Endodermal cell (in vitro differentiated cells): Measurements from ENCODE around the gene GNB1L. TPM values are rescaled to one million over a fixed set of nuclear protein-coding genes. Genes with fewer than 3 reads are reported as not detected.

Experiments used
- DNase-seq: peaks from one replicate; pipeline ENCODE4 v3.0.0-alpha.2; 2017
- H3K27ac ChIP-seq: 2 replicates; pipeline ENCODE4 v1.5.1; 2013; ENCODE audit warnings: mild to moderate bottlenecking, low read depth, low read length, moderate library complexity
- H3K27me3 ChIP-seq: 2 replicates; pipeline ENCODE4 v1.6.1; 2013; ENCODE audit warnings: mild to moderate bottlenecking, low read length, moderate library complexity; ENCODE audit not compliant: insufficient read depth, control insufficient read depth, poor library complexity, severe bottlenecking
- H3K36me3 ChIP-seq: 2 replicates; pipeline ENCODE4 v1.7.0; 2013; ENCODE audit warnings: mild to moderate bottlenecking, low read length, moderate library complexity; ENCODE audit not compliant: control insufficient read depth, insufficient read depth
- H3K4me1 ChIP-seq: one replicate; pipeline ENCODE4 v1.7.0; 2013; ENCODE audit warnings: low read length; ENCODE audit not compliant: control insufficient read depth, insufficient read depth
- H3K4me3 ChIP-seq: 2 replicates; pipeline ENCODE4 v1.5.1; 2013; ENCODE audit warnings: mild to moderate bottlenecking, low read length, moderate library complexity
- H3K9ac ChIP-seq: 2 replicates; pipeline ENCODE4 v1.6.1; 2013; ENCODE audit warnings: mild to moderate bottlenecking, low read length, moderate library complexity; ENCODE audit not compliant: poor library complexity, severe bottlenecking; ENCODE audit errors: extremely low read depth
- H3K9me3 ChIP-seq: 2 replicates; pipeline ENCODE4 v1.6.1; 2013; ENCODE audit warnings: mild to moderate bottlenecking, low read length, moderate library complexity; ENCODE audit not compliant: control insufficient read depth
- H3K27ac Mint-ChIP-seq: 2 replicates; pipeline ENCODE4 v1.8.0; 2020; ENCODE audit warnings: mixed read lengths
- H3K27me3 Mint-ChIP-seq: 2 replicates; pipeline ENCODE4 v1.8.0; 2021; ENCODE audit warnings: mild to moderate bottlenecking, mixed read lengths; ENCODE audit not compliant: insufficient read depth
- H3K36me3 Mint-ChIP-seq: 2 replicates; pipeline ENCODE4 v1.8.0; 2020; ENCODE audit warnings: low read depth, mixed read lengths
- H3K4me1 Mint-ChIP-seq: 2 replicates; pipeline ENCODE4 v1.8.0; 2020; ENCODE audit warnings: mixed read lengths
- H3K4me3 Mint-ChIP-seq: 2 replicates; pipeline ENCODE4 v1.8.0; 2020; ENCODE audit warnings: mild to moderate bottlenecking, moderate library complexity, mixed read lengths
- H3K9me3 Mint-ChIP-seq: 2 replicates; pipeline ENCODE4 v1.8.0; 2020; ENCODE audit warnings: mild to moderate bottlenecking, mixed read lengths
- WGBS, 2 experiments: methylation state at CpG; one replicate each; pipeline versions ENCODE4 v1.1.5 to v1.1.7; 2013; ENCODE audit warnings: missing lambda C conversion rate in 2 of 2, mixed read lengths in 1 of 2; ENCODE audit not compliant: insufficient coverage in 1 of 2, insufficient read length in 1 of 2; 5-methylcytosine and 5-hydroxymethylcytosine counted together
- total RNA-seq, 2 donors: library from RNA; stranded (reverse); fragmentation: NEBNext Ultra II Directional in 1 of 2; extraction: Animal tissue kit (Norgen Biotek cat#: 25700) in 1 of 2; gene quantifications; 2 replicates in 1 of 2; 3 replicates in 1 of 2; pipeline ENCODE4 v1.2.1, GENCODE V29; 2021
- TF ChIP-seq, protein P1 (sequence below): fragments of 200-600 bp; sonication (generic); conservative IDR thresholded peaks from 2 replicates; pipeline ENCODE4 v1.5.0; 2021; ENCODE audit warnings: antibody characterized with exemption, mild to moderate bottlenecking

Gene GNB1L
- total RNA-seq, 2 donors from 2014 or later: 9.5 to 12.2 TPM

DNA sequence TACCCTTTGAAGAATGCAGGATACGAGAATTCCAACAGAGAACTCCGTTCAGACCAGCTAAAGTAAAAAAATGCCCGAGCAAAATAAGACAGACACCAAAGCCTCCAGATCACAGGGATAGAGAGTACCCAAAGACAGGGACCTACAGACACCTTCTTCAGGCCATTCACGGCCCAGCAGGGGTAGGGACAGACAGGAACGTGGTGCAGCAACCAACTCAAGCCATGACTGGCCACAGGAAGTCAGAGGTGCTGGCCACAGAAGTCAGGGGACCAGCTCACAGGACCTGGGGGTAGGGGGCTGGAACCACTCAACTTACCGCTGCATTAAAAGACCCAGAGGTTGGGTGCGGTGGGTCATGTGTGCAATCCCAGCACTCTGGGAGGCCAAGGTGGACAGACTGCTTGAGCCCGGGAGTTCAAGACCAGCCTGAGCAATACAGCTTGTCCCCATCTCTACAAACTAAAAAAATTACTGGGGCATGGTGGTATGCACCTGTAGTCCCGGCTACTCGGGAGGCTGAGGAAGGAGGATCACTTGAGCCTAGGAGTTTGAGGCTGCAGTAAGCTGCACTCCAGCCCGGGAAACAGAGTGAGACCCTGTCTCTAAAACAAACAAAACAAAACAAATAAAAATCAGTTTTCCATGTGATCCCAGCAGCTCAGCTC lies 47.0 kb upstream of the GNB1L start:
- H3K27ac Mint-ChIP-seq: no peak overlapping the region
- DNase-seq: peak; percentile 60
- 93 to 95% methylated on average over 10 to 11 of the region's 11 CpGs for WGBS, 2 experiments

DNA sequence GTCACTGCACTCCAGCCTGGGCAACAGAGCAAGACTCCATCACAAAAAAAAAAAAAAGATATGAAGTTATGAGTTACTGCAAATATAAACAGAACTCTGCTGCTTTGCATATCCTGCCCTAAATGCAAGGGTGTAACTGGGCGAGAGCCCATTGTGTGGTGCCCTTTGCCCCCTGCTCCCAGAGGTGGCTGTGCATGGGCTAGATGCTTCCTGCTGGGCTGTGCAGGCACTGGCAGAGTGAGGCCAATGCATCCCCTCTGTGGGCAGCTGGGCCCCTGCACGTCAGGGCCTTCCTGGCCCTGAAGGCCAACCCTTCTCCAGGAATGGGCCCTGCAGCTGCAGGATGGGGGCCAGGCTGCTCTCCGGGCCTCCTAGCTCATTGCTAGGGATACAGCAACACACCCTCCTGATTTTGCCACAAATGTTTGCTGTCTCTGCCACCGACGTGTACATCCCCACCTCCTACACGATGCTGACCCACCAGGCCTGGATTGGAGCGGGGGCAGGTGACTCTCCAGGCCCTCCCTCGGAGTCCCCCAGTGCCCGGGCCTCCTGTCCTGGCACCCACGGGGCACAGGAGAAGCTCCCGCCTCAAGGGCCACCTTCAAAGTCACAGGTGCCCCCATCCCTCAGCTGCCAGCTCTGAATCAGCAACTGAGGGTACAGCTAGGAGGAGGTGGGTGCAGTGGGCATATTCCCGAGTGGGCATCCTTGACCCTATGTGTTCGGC lies 46.2 kb upstream of the GNB1L start:
- Mint-ChIP-seq H3K27ac (no peak overlapping the region), H3K27me3 (no peaks in the 10 kb centered on the region), H3K9me3 (no peaks in the 10 kb centered on the region), H3K4me3 (no peak overlapping the region), H3K36me3 (no peaks in the 10 kb centered on the region), H3K4me1 (peaks cover 9% of the 10 kb centered on the region)
- Histone ChIP-seq H3K27ac (no peak overlapping the region), H3K9me3 (no peaks in the 10 kb centered on the region), H3K9ac (no peak overlapping the region), H3K4me3 (no peak overlapping the region), H3K36me3 (no peaks in the 10 kb centered on the region), H3K27me3 (no peaks in the 10 kb centered on the region), H3K4me1 (peaks cover 4% of the 10 kb centered on the region)
- 92 to 97% methylated on average over 5 to 13 of the region's 13 CpGs for WGBS, 2 experiments
- TF ChIP-seq, protein P1, sequence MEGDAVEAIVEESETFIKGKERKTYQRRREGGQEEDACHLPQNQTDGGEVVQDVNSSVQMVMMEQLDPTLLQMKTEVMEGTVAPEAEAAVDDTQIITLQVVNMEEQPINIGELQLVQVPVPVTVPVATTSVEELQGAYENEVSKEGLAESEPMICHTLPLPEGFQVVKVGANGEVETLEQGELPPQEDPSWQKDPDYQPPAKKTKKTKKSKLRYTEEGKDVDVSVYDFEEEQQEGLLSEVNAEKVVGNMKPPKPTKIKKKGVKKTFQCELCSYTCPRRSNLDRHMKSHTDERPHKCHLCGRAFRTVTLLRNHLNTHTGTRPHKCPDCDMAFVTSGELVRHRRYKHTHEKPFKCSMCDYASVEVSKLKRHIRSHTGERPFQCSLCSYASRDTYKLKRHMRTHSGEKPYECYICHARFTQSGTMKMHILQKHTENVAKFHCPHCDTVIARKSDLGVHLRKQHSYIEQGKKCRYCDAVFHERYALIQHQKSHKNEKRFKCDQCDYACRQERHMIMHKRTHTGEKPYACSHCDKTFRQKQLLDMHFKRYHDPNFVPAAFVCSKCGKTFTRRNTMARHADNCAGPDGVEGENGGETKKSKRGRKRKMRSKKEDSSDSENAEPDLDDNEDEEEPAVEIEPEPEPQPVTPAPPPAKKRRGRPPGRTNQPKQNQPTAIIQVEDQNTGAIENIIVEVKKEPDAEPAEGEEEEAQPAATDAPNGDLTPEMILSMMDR: no peak
- DNase-seq: no peak

More for the DNA sequence above, 47.0 kb upstream of the GNB1L start:
- Histone ChIP-seq H3K4me3 (no peak overlapping the region), H3K36me3 (no peaks in the 10 kb centered on the region), H3K9ac (no peak overlapping the region), H3K27me3 (no peaks in the 10 kb centered on the region), H3K9me3 (no peaks in the 10 kb centered on the region), H3K4me1 (peaks cover 4% of the 10 kb centered on the region), H3K27ac (peak overlapping the region; percentile 70)
- H3K4me3 Mint-ChIP-seq: no peak overlapping the region
- H3K4me1 Mint-ChIP-seq: peaks cover 11% of the 10 kb centered on the region
- H3K27me3 Mint-ChIP-seq: no peaks in the 10 kb centered on the region
- TF ChIP-seq, protein P1: no peak
- peaks cover 2% of the 10 kb centered on the region for H3K36me3 Mint-ChIP-seq
- no peaks in the 10 kb centered on the region for H3K9me3 Mint-ChIP-seq

DNA sequence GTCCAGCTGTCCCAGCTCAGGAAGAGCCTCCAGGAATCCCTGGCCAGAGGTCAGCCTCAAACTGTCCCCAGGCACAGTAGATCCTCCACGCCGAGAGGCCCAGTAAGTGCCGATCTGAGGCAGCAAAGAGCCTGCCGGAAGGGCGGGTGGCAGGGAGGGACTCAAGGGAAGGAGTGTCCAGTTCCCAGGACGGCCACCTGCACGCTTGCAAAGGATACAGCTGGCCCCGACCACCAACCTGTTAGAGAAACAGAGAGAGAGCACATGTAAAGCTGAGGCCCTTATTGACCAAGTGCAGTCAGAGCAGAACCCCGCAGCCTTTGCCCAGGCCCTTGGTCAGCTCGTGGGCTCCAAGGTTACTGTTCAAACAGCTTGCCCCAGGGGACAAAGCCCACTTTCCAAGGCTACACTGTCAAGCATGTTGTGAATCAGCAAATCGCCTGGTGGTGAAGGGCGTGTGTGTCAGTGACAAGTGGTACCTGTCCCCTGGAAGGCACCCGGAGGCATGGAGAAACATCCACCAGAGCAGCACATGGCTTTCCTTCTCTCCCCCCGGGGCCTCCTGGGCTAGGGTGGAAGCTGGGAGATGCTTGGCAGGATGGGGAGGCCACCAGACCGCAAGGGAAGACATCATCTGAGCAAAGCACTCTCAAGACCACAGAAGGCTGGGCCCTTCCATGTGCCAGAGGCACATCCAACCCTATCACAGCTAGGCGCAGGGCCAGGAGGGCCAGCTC lies 44.3 kb upstream of the GNB1L start:
- no peak for DNase-seq
- H3K27me3 ChIP-seq: peaks cover 4% of the 10 kb centered on the region
- Mint-ChIP-seq H3K4me1 (peaks cover 6% of the 10 kb centered on the region), H3K27ac (no peak overlapping the region), H3K9me3 (no peaks in the 10 kb centered on the region), H3K27me3 (peaks cover 4% of the 10 kb centered on the region), H3K36me3 (no peaks in the 10 kb centered on the region), H3K4me3 (no peak overlapping the region)
- no peak overlapping the region for H3K27ac ChIP-seq
- 90 to 96% methylated on average over 12 to 16 of the region's 16 CpGs for WGBS, 2 experiments
- peaks cover 4% of the 10 kb centered on the region for H3K4me1 ChIP-seq
- no peaks in the 10 kb centered on the region for H3K9me3 ChIP-seq
- TF ChIP-seq, protein P1: no peak
- H3K36me3 ChIP-seq: no peaks in the 10 kb centered on the region
- no peak overlapping the region for H3K9ac ChIP-seq
- no peak overlapping the region for H3K4me3 ChIP-seq
